AG10803 (cell line): Measurements from ENCODE around the gene WDR70.

Source experiments
- DNase-seq: peaks from one replicate; pipeline ENCODE4 v3.0.0; 2010; ENCODE audit warnings: low read depth
- H3K4me3 ChIP-seq: 2 replicates; pipeline ENCODE4 v1.5.1; 2011; ENCODE audit warnings: mild to moderate bottlenecking, low read length, control low read depth
- CTCF ChIP-seq: conservative IDR thresholded peaks from 2 replicates; pipeline ENCODE4 v1.5.1; 2011; ENCODE audit warnings: mild to moderate bottlenecking, low read length, control low read depth, inconsistent platforms

Gene WDR70

DNA sequence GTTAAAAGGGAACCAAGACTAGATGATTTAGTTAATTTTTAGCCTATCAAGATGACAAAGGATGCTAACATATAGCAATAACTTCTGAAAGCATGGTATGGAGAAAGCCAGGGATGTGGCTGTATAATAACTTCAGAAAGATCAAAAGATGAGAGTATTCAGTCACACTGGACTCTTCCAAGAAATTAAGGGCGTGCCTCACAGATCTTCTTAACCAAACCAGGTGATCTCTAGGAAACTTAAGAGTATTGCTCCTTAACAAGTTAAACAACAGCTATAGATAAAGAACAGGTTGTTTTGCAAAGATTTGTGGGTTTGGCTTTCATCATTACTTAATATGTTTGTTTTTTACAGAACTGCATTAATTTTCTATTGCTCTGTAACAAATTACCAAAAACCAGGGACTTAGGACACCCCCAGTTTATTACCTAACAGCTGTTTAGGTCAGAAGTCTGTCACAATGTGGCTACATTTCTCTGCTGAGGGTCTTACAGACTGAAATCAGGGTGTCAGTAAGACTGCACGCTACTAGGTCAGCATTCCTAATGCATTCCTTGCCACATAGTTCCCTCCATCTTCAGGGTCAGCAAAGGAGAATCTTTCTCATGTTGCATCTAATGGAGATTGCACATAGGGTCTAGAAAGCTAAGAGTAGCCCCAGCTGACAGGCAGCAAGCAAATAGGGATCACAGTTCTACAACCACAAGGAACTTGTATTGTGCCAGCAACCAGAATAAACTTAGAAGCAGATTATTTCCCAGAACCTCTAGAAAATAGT, 113.8 kb downstream of the WDR70 start:
- no peak for TF ChIP-seq CTCF
- DNase-seq, result peak; percentile 2
- no peak overlapping the region for H3K4me3 ChIP-seq

DNA sequence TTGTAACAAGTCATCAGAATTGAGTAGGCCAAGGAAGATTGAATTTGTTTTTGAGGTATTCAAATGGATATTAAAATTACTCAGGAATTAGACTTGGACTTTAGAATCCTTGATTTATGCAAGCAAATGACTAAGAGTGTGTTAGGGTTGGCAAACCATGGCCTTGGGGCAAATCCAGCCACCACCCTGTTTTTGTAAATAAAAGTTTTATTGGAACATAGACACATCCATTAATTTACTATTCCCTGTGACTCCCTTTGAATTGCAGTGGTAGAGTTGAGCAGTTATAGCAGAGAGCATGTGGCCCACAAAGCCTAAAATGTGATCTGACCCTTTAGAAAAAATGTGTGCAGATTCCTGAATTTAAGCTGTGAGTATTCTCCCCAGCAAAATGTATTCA, 115.6 kb downstream of the WDR70 start:
- peak; percentile 63 for DNase-seq
- TF ChIP-seq CTCF, result no peak
- H3K4me3 ChIP-seq, result no peak overlapping the region

GRCh38 chr5:37495210-37495609, 116.1 kb downstream of the WDR70 start:
- DNase-seq, result peak; percentile 65
- no peak overlapping the region for H3K4me3 ChIP-seq
- TF ChIP-seq CTCF, result peak; percentile 43

DNA sequence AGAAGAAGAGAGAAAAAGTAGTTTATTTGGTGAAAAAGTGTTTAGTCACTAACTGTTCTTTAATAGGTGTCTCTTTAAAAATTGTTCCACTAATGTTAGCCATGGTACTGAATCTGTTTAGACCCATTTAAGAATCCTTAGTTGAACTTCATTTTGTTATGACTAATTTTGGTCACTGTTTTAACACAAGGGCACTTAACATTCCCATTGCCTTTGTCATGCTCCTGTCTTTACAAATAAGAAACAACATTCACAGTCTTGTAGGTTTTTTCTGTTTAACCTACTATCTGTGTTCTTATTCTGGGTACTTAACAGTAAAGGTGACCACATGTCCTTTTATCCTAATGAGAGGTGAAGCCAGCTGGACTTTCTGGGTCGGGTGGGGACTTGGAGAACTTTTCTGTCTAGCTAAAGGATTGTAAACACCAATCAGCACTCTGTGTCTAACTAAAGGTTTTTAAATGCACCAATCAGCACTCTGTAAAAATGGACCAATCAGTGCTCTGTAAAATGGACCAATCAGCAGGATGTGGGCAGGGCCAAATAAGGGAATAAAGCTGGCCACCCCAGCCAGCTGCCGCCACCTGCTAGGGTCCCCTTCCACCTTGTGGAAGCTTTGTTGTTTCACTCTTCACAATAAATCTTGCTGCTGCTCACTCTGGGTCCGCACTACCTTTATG, 116.7 kb downstream of the WDR70 start:
- H3K4me3 ChIP-seq, result no peak overlapping the region
- peak; percentile 87 for DNase-seq
- no peak for TF ChIP-seq CTCF

DNA sequence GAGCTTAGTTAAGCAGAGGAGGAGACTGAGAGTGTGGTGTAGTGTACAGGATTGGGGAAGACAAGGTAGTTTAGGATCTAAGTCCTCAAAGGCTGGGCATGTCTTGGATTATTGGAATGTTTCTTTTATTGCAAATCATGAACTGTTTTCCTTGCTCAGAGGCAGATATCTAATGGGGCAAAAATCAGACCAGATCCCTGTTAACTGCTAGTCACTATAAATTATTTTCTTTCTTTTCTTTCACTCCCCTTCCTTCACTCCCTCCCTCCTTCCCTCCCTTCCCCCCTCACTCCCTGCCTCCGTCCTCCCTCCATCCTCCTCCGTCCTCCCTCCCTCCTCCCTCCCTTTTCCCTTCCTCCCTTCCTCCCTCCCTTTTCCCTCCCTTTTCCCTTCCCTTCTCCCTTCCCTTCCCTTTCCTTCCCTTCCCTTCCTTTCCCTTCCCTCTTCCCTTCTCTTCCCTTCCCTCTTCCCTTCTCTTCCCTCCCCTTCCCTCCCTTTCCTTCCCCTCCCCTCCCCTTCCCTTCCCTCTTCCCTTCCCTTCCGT, 117.9 kb downstream of the WDR70 start:
- H3K4me3 ChIP-seq, result no peak overlapping the region
- TF ChIP-seq CTCF, result no peak
- no peak for DNase-seq

DNA sequence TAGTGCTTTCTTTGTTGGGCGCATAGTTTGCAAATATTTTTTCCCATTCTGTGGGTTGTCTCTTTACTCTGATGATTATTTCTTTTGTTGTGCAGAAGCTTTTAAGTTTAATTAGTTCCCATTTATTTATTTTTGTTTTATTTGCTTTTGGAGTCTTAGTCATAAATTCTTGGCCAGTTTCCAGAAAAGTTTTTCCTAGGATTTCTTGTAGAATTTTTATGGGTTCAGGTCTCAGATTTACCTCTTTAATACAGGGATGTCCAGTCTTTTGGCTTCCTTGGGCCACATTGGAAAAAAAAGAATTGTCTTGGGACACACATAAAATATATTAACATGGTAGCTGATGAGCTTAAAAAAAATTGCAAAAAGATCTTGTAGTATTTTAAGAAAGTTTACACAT, 122.0 kb downstream of the WDR70 start:
- DNase-seq, result no peak
- TF ChIP-seq CTCF, result no peak
- H3K4me3 ChIP-seq, result no peak overlapping the region

DNA sequence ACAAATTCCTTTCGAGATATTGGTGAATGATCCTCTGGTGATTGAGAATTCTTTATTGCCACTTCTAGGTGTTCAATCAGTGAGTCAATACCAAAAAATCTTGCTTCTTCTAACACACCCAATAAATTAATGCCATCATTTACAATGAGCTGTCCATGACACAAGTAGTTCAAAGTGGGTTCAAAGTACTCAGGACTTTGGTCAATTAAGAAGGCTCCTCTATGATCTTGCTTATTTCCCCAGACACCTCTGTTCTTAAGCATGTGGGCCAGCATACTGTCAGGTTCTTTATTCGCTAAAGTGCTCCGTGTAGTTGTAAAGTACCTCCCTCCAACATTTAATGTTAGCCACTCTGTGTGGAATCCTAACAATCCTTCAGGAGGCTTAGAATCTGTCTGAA, 127.1 kb downstream of the WDR70 start:
- no peak for DNase-seq
- H3K4me3 ChIP-seq, result no peak overlapping the region
- TF ChIP-seq CTCF, result no peak
